ENCODE measurements around the gene CTNNA2.

The CTNNA2 gene

GRCh38 chr2:80374105-80374504 lies 861.3 kb downstream of the CTNNA2 start:
- Mint-ChIP-seq H3K4me3 (no peak overlapping the region), H3K27ac (no peak overlapping the region), H3K4me1 (no peaks in the 10 kb centered on the region), H3K9me3 (no peaks in the 10 kb centered on the region), H3K36me3 (ENCODE audit: low read depth) (no peaks in the 10 kb centered on the region), H3K27me3 (ENCODE audit: low read depth) (no peaks in the 10 kb centered on the region)
- TF ChIP-seq CTCF (IDR thresholded peaks at IDR 0.05; ENCODE audit: unreplicated experiment in 3 of 3): no peak

- H3K27ac Mint-ChIP-seq: no peak overlapping the region
- no peaks in the 10 kb centered on the region for H3K9me3 Mint-ChIP-seq
- H3K4me3 Mint-ChIP-seq: no peak overlapping the region
- H3K27me3 Mint-ChIP-seq (ENCODE audit: low read depth): no peaks in the 10 kb centered on the region
- TF ChIP-seq CTCF (IDR thresholded peaks at IDR 0.05; ENCODE audit: unreplicated experiment in 3 of 3): no peak
- H3K4me1 Mint-ChIP-seq: no peaks in the 10 kb centered on the region
- H3K36me3 Mint-ChIP-seq (ENCODE audit: low read depth): no peaks in the 10 kb centered on the region
Measured at GRCh38 chr2:80377071-80377470, 864.2 kb downstream of the CTNNA2 start.

- Mint-ChIP-seq H3K27ac (peak overlapping the region in 1 of 3 experiments; percentile 72), H3K27me3 (ENCODE audit: low read depth) (no peaks in the 10 kb centered on the region), H3K4me1 (no peaks in the 10 kb centered on the region), H3K9me3 (no peaks in the 10 kb centered on the region), H3K36me3 (ENCODE audit: low read depth) (no peaks in the 10 kb centered on the region), H3K4me3 (no peak overlapping the region)
- TF ChIP-seq CTCF (IDR thresholded peaks at IDR 0.05; ENCODE audit: unreplicated experiment in 3 of 3): no peak
Measured at GRCh38 chr2:80380736-80381135, 867.9 kb downstream of the CTNNA2 start.

GRCh38 chr2:80381666-80382065 lies 868.8 kb downstream of the CTNNA2 start:
- no peaks in the 10 kb centered on the region for H3K27me3 Mint-ChIP-seq (ENCODE audit: low read depth)
- H3K4me1 Mint-ChIP-seq: no peaks in the 10 kb centered on the region
- H3K4me3 Mint-ChIP-seq: no peak overlapping the region
- no peak for TF ChIP-seq CTCF (IDR thresholded peaks at IDR 0.05; ENCODE audit: unreplicated experiment in 3 of 3)
- H3K27ac Mint-ChIP-seq: peak overlapping the region in 1 of 3 experiments; percentile 21
- H3K36me3 Mint-ChIP-seq (ENCODE audit: low read depth): no peaks in the 10 kb centered on the region
- no peaks in the 10 kb centered on the region for H3K9me3 Mint-ChIP-seq

GRCh38 chr2:80392441-80392840 lies 879.6 kb downstream of the CTNNA2 start:
- no peaks in the 10 kb centered on the region for H3K36me3 Mint-ChIP-seq (ENCODE audit: low read depth)
- no peak overlapping the region for H3K27ac Mint-ChIP-seq
- H3K27me3 Mint-ChIP-seq (ENCODE audit: low read depth): no peaks in the 10 kb centered on the region
- H3K4me1 Mint-ChIP-seq: no peaks in the 10 kb centered on the region
- no peak overlapping the region for H3K4me3 Mint-ChIP-seq
- no peaks in the 10 kb centered on the region for H3K9me3 Mint-ChIP-seq
- no peak for TF ChIP-seq CTCF (IDR thresholded peaks at IDR 0.05; ENCODE audit: unreplicated experiment in 3 of 3)

- no peak overlapping the region for H3K27ac Mint-ChIP-seq
- H3K9me3 Mint-ChIP-seq: peaks cover 3% of the 10 kb centered on the region
- no peaks in the 10 kb centered on the region for H3K36me3 Mint-ChIP-seq (ENCODE audit: low read depth)
- H3K4me3 Mint-ChIP-seq: no peak overlapping the region
- H3K27me3 Mint-ChIP-seq (ENCODE audit: low read depth): no peaks in the 10 kb centered on the region
- no peaks in the 10 kb centered on the region for H3K4me1 Mint-ChIP-seq
- no peak for TF ChIP-seq CTCF (IDR thresholded peaks at IDR 0.05; ENCODE audit: unreplicated experiment in 3 of 3)
Measured at GRCh38 chr2:80393991-80394390, 881.1 kb downstream of the CTNNA2 start.

Data from nephron (organoid).